H9 (cell line): ENCODE data around the gene SLC24A4. TPM values are rescaled to one million over a fixed set of nuclear protein-coding genes. Genes with fewer than 3 reads are reported as not detected.

Source experiments
- DNase-seq: peaks from one replicate; pipeline ENCODE4 v3.0.0-alpha.2; 2017
- H2AFZ ChIP-seq: one replicate; pipeline ENCODE4 v1.6.1; 2013; ENCODE audit warnings: mild to moderate bottlenecking, low read length, control low read depth, moderate library complexity
- H2AK5ac ChIP-seq: 2 replicates; pipeline ENCODE4 v1.6.1; 2013; ENCODE audit warnings: low read length, control low read depth, mixed read lengths; ENCODE audit not compliant: insufficient read length
- H2BK120ac ChIP-seq: one replicate; pipeline ENCODE4 v1.6.1; 2013; ENCODE audit warnings: low read depth, mild to moderate bottlenecking, low read length, control low read depth, inconsistent platforms; ENCODE audit not compliant: poor library complexity, severe bottlenecking
- H2BK12ac ChIP-seq: 2 replicates; pipeline ENCODE4 v1.6.1; 2013; ENCODE audit warnings: low read length, control low read depth, mixed read lengths, low read depth; ENCODE audit not compliant: insufficient read length
- H2BK15ac ChIP-seq: 2 replicates; pipeline ENCODE4 v1.6.1; 2013; ENCODE audit warnings: low read depth, low read length, control low read depth
- H2BK20ac ChIP-seq: one replicate; pipeline ENCODE4 v1.6.1; 2013; ENCODE audit warnings: low read depth, mild to moderate bottlenecking, low read length, control low read depth, inconsistent platforms; ENCODE audit not compliant: poor library complexity, severe bottlenecking
- H2BK5ac ChIP-seq: 2 replicates; pipeline ENCODE4 v1.6.1; 2013; ENCODE audit warnings: low read length, control low read depth, mixed read lengths; ENCODE audit not compliant: insufficient read length
- H3K14ac ChIP-seq: 2 replicates; pipeline ENCODE4 v1.6.1; 2013; ENCODE audit warnings: low read length, control low read depth; ENCODE audit not compliant: insufficient read depth
- H3K18ac ChIP-seq: 2 replicates; pipeline ENCODE4 v1.6.1; 2013; ENCODE audit warnings: low read depth, mild to moderate bottlenecking, mixed read lengths, low read length, control low read depth; ENCODE audit not compliant: insufficient read length
- H3K23ac ChIP-seq: 2 replicates; pipeline ENCODE4 v1.6.1; 2013; ENCODE audit warnings: low read length, control low read depth, mixed read lengths, low read depth; ENCODE audit not compliant: insufficient read length
- H3K23me2 ChIP-seq: 2 replicates; pipeline ENCODE4 v1.6.1; 2013; ENCODE audit warnings: low read depth, mild to moderate bottlenecking, mixed read lengths, low read length, control low read depth; ENCODE audit not compliant: insufficient read length, poor library complexity, severe bottlenecking
- H3K27ac ChIP-seq: 2 replicates; pipeline ENCODE4 v1.5.1; 2013; ENCODE audit warnings: low read length, control low read depth, mixed read lengths, low read depth; ENCODE audit not compliant: insufficient read length
- H3K27me3 ChIP-seq: 2 replicates; pipeline ENCODE4 v1.6.1; 2013; ENCODE audit warnings: low read length, control low read depth, inconsistent platforms; ENCODE audit not compliant: insufficient read depth
- H3K4ac ChIP-seq: 2 replicates; pipeline ENCODE4 v1.6.1; 2013; ENCODE audit warnings: low read depth, mild to moderate bottlenecking, control low read depth, inconsistent platforms, low read length, moderate library complexity
- H3K4me1 ChIP-seq: 2 replicates; pipeline ENCODE4 v1.6.1; 2013; ENCODE audit warnings: low read length, control low read depth, inconsistent platforms; ENCODE audit not compliant: insufficient read depth
- H3K4me2 ChIP-seq: 2 replicates; pipeline ENCODE4 v1.6.1; 2013; ENCODE audit warnings: low read length, control low read depth, mixed read lengths; ENCODE audit not compliant: insufficient read length, insufficient read depth
- H3K56ac ChIP-seq: 2 replicates; pipeline ENCODE4 v1.6.1; 2013; ENCODE audit warnings: low read depth, mild to moderate bottlenecking, mixed read lengths, low read length, control low read depth; ENCODE audit not compliant: insufficient read length
- H3K79me1 ChIP-seq: 2 replicates; pipeline ENCODE4 v1.6.1; 2013; ENCODE audit warnings: low read depth, mild to moderate bottlenecking, moderate library complexity, low read length, control low read depth, inconsistent platforms; ENCODE audit not compliant: insufficient read depth, poor library complexity, severe bottlenecking
- H3K79me2 ChIP-seq: 2 replicates; pipeline ENCODE4 v1.6.1; 2013; ENCODE audit warnings: low read length, control low read depth, inconsistent platforms; ENCODE audit not compliant: insufficient read depth
- H3K9ac ChIP-seq: 2 replicates; pipeline ENCODE4 v1.6.1; 2013; ENCODE audit warnings: low read length, control low read depth, mixed read lengths; ENCODE audit not compliant: insufficient read length; ENCODE audit errors: extremely low read depth
- H3K9me3 ChIP-seq: one replicate; pipeline ENCODE4 v1.6.1; 2013; ENCODE audit warnings: low read depth, low read length, inconsistent platforms; ENCODE audit not compliant: control insufficient read depth
- H3T11ph ChIP-seq: one replicate; pipeline ENCODE4 v1.6.1; 2013; ENCODE audit warnings: mild to moderate bottlenecking, low read length, control low read depth, inconsistent platforms
- H4K20me1 ChIP-seq: one replicate; pipeline ENCODE4 v1.6.1; 2013; ENCODE audit not compliant: control insufficient read depth, insufficient read length, insufficient read depth
- H4K5ac ChIP-seq: 2 replicates; pipeline ENCODE4 v1.6.1; 2013; ENCODE audit warnings: low read depth, mild to moderate bottlenecking, mixed read lengths, low read length, control low read depth; ENCODE audit not compliant: insufficient read length
- H4K8ac ChIP-seq: replicated peaks from 2 replicates; pipeline ENCODE4 v1.6.1; 2013; ENCODE audit warnings: low read length, control low read depth, mixed read lengths, low read depth; ENCODE audit not compliant: insufficient read length
- H4K91ac ChIP-seq: 2 replicates; pipeline ENCODE4 v1.6.1; 2013; ENCODE audit warnings: low read depth, mild to moderate bottlenecking, moderate library complexity, mixed read lengths, low read length, control low read depth; ENCODE audit not compliant: insufficient read length
- H3K27ac Mint-ChIP-seq, 3 experiments: 2 replicates in 2 of 3; 3 replicates in 1 of 3; pipeline ENCODE4 v1.8.0; 2020 to 2021; ENCODE audit warnings: mixed read lengths in 3 of 3, mild to moderate bottlenecking in 1 of 3, moderate library complexity in 1 of 3
- H3K27me3 Mint-ChIP-seq: 2 replicates; pipeline ENCODE4 v1.8.0; 2021; ENCODE audit warnings: low read depth, mild to moderate bottlenecking, moderate library complexity, mixed read lengths
- H3K36me3 Mint-ChIP-seq, 3 experiments: 2 replicates in 2 of 3; 3 replicates in 1 of 3; pipeline ENCODE4 v1.8.0; 2020 to 2021; ENCODE audit warnings: low read depth in 3 of 3, mixed read lengths in 3 of 3; ENCODE audit not compliant: insufficient read depth in 1 of 3
- H3K4me1 Mint-ChIP-seq, 2 experiments: 2 replicates each; pipeline ENCODE4 v1.8.0; 2020; ENCODE audit warnings: mixed read lengths in 2 of 2
- H3K4me3 Mint-ChIP-seq, 2 experiments: 2 replicates in 1 of 2; 3 replicates in 1 of 2; pipeline ENCODE4 v1.8.0; 2020 to 2021; ENCODE audit warnings: mild to moderate bottlenecking in 2 of 2, mixed read lengths in 2 of 2, moderate library complexity in 1 of 2
- H3K9me3 Mint-ChIP-seq, 2 experiments: 2 replicates in 1 of 2; 3 replicates in 1 of 2; pipeline ENCODE4 v1.8.0; 2020; ENCODE audit warnings: mild to moderate bottlenecking in 2 of 2, mixed read lengths in 2 of 2, moderate library complexity in 1 of 2
- WGBS: extraction: QIAGEN DNeasy Blood & Tissue Kit; methylation state at CpG from one replicate; pipeline ENCODE4 v1.1.7; 2013; ENCODE audit warnings: missing lambda C conversion rate, low lambda C conversion rate, mixed read lengths; ENCODE audit not compliant: insufficient read length; ENCODE audit errors: extremely low coverage; 5-methylcytosine and 5-hydroxymethylcytosine counted together
- total RNA-seq: library from RNA; stranded (reverse); gene quantifications from 2 replicates; pipeline ENCODE4 v1.2.1, GENCODE V29; 2021
- TF ChIP-seq, protein P1 (sequence below): fragments of 200-600 bp; sonication (generic); conservative IDR thresholded peaks from 3 replicates; pipeline ENCODE4 v1.8.0; 2021; ENCODE audit warnings: antibody characterized with exemption, mild to moderate bottlenecking

SLC24A4 gene
- total RNA-seq, 1 experiment from 2014 or later, result 0.24 TPM

DNA sequence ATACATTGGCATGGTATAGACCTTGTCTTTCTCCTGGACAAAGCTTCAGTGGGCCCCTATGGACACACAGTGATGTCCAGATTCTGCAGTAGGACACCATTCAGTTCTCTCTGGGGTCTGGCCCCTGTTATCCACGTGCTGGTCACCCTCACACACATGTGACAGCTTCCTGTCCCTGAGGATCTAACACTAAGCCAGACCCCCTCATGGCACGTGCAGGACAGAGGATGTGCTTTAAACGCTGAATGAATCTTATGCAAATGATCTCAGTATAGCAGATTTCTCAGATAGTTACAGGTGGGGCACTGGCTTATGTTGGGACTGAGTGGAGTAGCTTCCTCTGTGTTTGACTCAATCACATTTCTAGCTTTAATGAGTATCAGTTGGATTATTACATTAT is 33.7 kb downstream of the SLC24A4 start:
- Histone ChIP-seq H3K18ac (no peak overlapping the region), H3K56ac (no peak overlapping the region), H2AK5ac (no peak overlapping the region), H3K23ac (no peak overlapping the region), H3K23me2 (no peaks in the 10 kb centered on the region), H4K5ac (no peak overlapping the region), H2BK5ac (no peak overlapping the region), H2BK15ac (no peak overlapping the region), H2BK120ac (no peak overlapping the region), H3K4me2 (no peak overlapping the region), H2BK12ac (no peak overlapping the region), H3K4ac (no peak overlapping the region), H3K27me3 (no peaks in the 10 kb centered on the region), H4K20me1 (peaks cover 2% of the 10 kb centered on the region), H3K4me1 (no peaks in the 10 kb centered on the region), H3K27ac (no peak overlapping the region), H3K9me3 (no peaks in the 10 kb centered on the region), H2AFZ (no peak overlapping the region), H4K8ac (no peak overlapping the region), H3K14ac (no peak overlapping the region), H2BK20ac (no peak overlapping the region), H3K79me2 (no peaks in the 10 kb centered on the region), H4K91ac (no peak overlapping the region), H3K79me1 (no peaks in the 10 kb centered on the region), H3T11ph (no peak overlapping the region), H3K9ac (no peak overlapping the region)
- DNase-seq, result no peak
- TF ChIP-seq, protein P1, sequence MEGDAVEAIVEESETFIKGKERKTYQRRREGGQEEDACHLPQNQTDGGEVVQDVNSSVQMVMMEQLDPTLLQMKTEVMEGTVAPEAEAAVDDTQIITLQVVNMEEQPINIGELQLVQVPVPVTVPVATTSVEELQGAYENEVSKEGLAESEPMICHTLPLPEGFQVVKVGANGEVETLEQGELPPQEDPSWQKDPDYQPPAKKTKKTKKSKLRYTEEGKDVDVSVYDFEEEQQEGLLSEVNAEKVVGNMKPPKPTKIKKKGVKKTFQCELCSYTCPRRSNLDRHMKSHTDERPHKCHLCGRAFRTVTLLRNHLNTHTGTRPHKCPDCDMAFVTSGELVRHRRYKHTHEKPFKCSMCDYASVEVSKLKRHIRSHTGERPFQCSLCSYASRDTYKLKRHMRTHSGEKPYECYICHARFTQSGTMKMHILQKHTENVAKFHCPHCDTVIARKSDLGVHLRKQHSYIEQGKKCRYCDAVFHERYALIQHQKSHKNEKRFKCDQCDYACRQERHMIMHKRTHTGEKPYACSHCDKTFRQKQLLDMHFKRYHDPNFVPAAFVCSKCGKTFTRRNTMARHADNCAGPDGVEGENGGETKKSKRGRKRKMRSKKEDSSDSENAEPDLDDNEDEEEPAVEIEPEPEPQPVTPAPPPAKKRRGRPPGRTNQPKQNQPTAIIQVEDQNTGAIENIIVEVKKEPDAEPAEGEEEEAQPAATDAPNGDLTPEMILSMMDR, result no peak
- H3K4me3 Mint-ChIP-seq, result no peak overlapping the region
- no peaks in the 10 kb centered on the region for H3K4me1 Mint-ChIP-seq
- no peaks in the 10 kb centered on the region for H3K36me3 Mint-ChIP-seq
- H3K27ac Mint-ChIP-seq, result no peak overlapping the region
- no CpG with 5 or more reads among the region's 3 CpGs for WGBS
- H3K27me3 Mint-ChIP-seq, result peaks cover 8% of the 10 kb centered on the region
- no peaks in the 10 kb centered on the region for H3K9me3 Mint-ChIP-seq
